Measurements from ENCODE around the gene BMPR1A. TPM values are rescaled to one million over a fixed set of nuclear protein-coding genes. Genes with fewer than 3 reads are reported as not detected.

The BMPR1A gene
- polyA plus RNA-seq, 1 donor (not counting 4 experiments of a cell fraction or from before 2014, with no cell fraction given): 22.2 TPM

- Histone ChIP-seq H2AFZ (ENCODE audit: control insufficient read depth, low read length) (no peak overlapping the region), H3K4me3 (ENCODE audit: control insufficient read depth in 2 of 3, extremely low read depth in 1 of 3, insufficient read depth in 2 of 3, low read depth in 1 of 3, low read length in 3 of 3) (no peak overlapping the region), H3K4me1 (ENCODE audit: control insufficient read depth, extremely low read depth, insufficient read depth, low read length) (peaks cover 11% of the 10 kb centered on the region), H3K9ac (ENCODE audit: control insufficient read depth, extremely low read depth, insufficient read depth, low read length) (no peak overlapping the region), H3K9me1 (ENCODE audit: control insufficient read depth, extremely low read depth, insufficient read depth, low read length) (no peaks in the 10 kb centered on the region), H3K79me2 (ENCODE audit: control insufficient read depth, insufficient read depth, low read length) (peaks cover 46% of the 10 kb centered on the region), H4K20me1 (ENCODE audit: control insufficient read depth, extremely low read depth, insufficient read depth, low read length) (no peaks in the 10 kb centered on the region), H3K4me2 (ENCODE audit: control insufficient read depth, extremely low read depth, insufficient read depth, low read depth, low read length) (no peak overlapping the region), H3K27me3 (ENCODE audit: control insufficient read depth, extremely low read depth, insufficient read depth, low read length) (no peaks in the 10 kb centered on the region), H3K27ac (ENCODE audit: control insufficient read depth, insufficient read depth, low read length) (no peak overlapping the region), H3K9me3 (ENCODE audit: control insufficient read depth, low read depth, low read length) (no peaks in the 10 kb centered on the region), H3K36me3 (ENCODE audit: control insufficient read depth in 2 of 2, extremely low read depth in 1 of 2, insufficient read depth in 2 of 2, low read length in 2 of 2) (no peaks in the 10 kb centered on the region)
- no peak for FAIRE-seq
- dilution Hi-C loops (cut with MboI; ENCODE audit: extremely low pct_ligation_motif_present, low sequenced_read_pairs): no loop called here
- TF ChIP-seq CTCF (optimal IDR thresholded peaks at IDR 0.05 in 1 of 3, IDR thresholded peaks at IDR 0.05 in 1 of 3, conservative IDR thresholded peaks at IDR 0.05 in 1 of 3; ENCODE audit: extremely low read depth in 1 of 3, insufficient read depth in 2 of 3, low read length in 3 of 3) (no peak), EZH2 (IDR thresholded peaks at IDR 0.05; ENCODE audit: low read length) (no peak)
- DNase-seq (ENCODE audit: low read depth, low spot score): no peak
Measured at GRCh38 chr10:86770412-86770960, 14.1 kb downstream of the BMPR1A start.

GRCh38 chr10:86773498-86773897 is 17.1 kb downstream of the BMPR1A start:
- no peaks in the 10 kb centered on the region for H3K9me1 ChIP-seq (ENCODE audit: control insufficient read depth, extremely low read depth, insufficient read depth, low read length)
- TF ChIP-seq CTCF (optimal IDR thresholded peaks at IDR 0.05 in 1 of 3, IDR thresholded peaks at IDR 0.05 in 1 of 3, conservative IDR thresholded peaks at IDR 0.05 in 1 of 3; ENCODE audit: extremely low read depth in 1 of 3, insufficient read depth in 2 of 3, low read length in 3 of 3) (no peak), EZH2 (IDR thresholded peaks at IDR 0.05; ENCODE audit: low read length) (no peak)
- no peaks in the 10 kb centered on the region for H3K36me3 ChIP-seq (ENCODE audit: control insufficient read depth in 2 of 2, extremely low read depth in 1 of 2, insufficient read depth in 2 of 2, low read length in 2 of 2)
- H3K9ac ChIP-seq (ENCODE audit: control insufficient read depth, extremely low read depth, insufficient read depth, low read length): no peak overlapping the region
- peaks cover 11% of the 10 kb centered on the region for H3K4me1 ChIP-seq (ENCODE audit: control insufficient read depth, extremely low read depth, insufficient read depth, low read length)
- no peak for FAIRE-seq
- H3K4me2 ChIP-seq (ENCODE audit: control insufficient read depth, extremely low read depth, insufficient read depth, low read depth, low read length): no peak overlapping the region
- H3K4me3 ChIP-seq (ENCODE audit: control insufficient read depth in 2 of 3, extremely low read depth in 1 of 3, insufficient read depth in 2 of 3, low read depth in 1 of 3, low read length in 3 of 3): no peak overlapping the region
- DNase-seq (ENCODE audit: low read depth, low spot score): no peak
- H3K27me3 ChIP-seq (ENCODE audit: control insufficient read depth, extremely low read depth, insufficient read depth, low read length): no peaks in the 10 kb centered on the region
- no peak overlapping the region for H2AFZ ChIP-seq (ENCODE audit: control insufficient read depth, low read length)
- H4K20me1 ChIP-seq (ENCODE audit: control insufficient read depth, extremely low read depth, insufficient read depth, low read length): no peaks in the 10 kb centered on the region
- H3K79me2 ChIP-seq (ENCODE audit: control insufficient read depth, insufficient read depth, low read length): peaks cover 43% of the 10 kb centered on the region
- dilution Hi-C loops (cut with MboI; ENCODE audit: extremely low pct_ligation_motif_present, low sequenced_read_pairs): no loop called here
- no peak overlapping the region for H3K27ac ChIP-seq (ENCODE audit: control insufficient read depth, insufficient read depth, low read length)
- H3K9me3 ChIP-seq (ENCODE audit: control insufficient read depth, low read depth, low read length): no peaks in the 10 kb centered on the region
